Glutamatergic neuron (in vitro differentiated cells): ENCODE data around the gene S100A13. TPM values are rescaled to one million over a fixed set of nuclear protein-coding genes. Genes with fewer than 3 reads are reported as not detected.
"Not testable (repeated sequence)": the region's sequence is repeated elsewhere in the genome, so short reads cannot be mapped to it uniquely, and the experiment has no call there.

Experiments used
- DNase-seq: peaks from one replicate; pipeline ENCODE4 v3.0.0; 2022
- H3K27ac Mint-ChIP-seq: one replicate; pipeline ENCODE4 v1.8.0; 2020; ENCODE audit warnings: mild to moderate bottlenecking, mixed read lengths, inconsistent platforms; ENCODE audit not compliant: unreplicated experiment
- H3K27me3 Mint-ChIP-seq: one replicate; pipeline ENCODE4 v1.8.0; 2020; ENCODE audit warnings: mild to moderate bottlenecking, moderate library complexity, mixed read lengths, inconsistent platforms; ENCODE audit not compliant: unreplicated experiment
- H3K36me3 Mint-ChIP-seq: one replicate; pipeline ENCODE4 v1.8.0; 2020; ENCODE audit warnings: mild to moderate bottlenecking, mixed read lengths, inconsistent platforms; ENCODE audit not compliant: unreplicated experiment
- H3K4me1 Mint-ChIP-seq: one replicate; pipeline ENCODE4 v1.8.0; 2020; ENCODE audit warnings: mild to moderate bottlenecking, low read depth, mixed read lengths, inconsistent platforms; ENCODE audit not compliant: unreplicated experiment
- H3K4me3 Mint-ChIP-seq: one replicate; pipeline ENCODE4 v1.8.0; 2020; ENCODE audit warnings: mild to moderate bottlenecking, mixed read lengths, inconsistent platforms; ENCODE audit not compliant: unreplicated experiment
- H3K9me3 Mint-ChIP-seq: one replicate; pipeline ENCODE4 v1.8.0; 2020; ENCODE audit warnings: mild to moderate bottlenecking, moderate library complexity, mixed read lengths, inconsistent platforms; ENCODE audit not compliant: unreplicated experiment
- CTCF ChIP-seq: fragments of 200-600 bp; sonication (generic); IDR thresholded peaks from one replicate; pipeline ENCODE4 v1.5.0; 2021; ENCODE audit not compliant: partially characterized antibody, unreplicated experiment
- long read RNA-seq: library from polyadenylated mRNA; unstranded; transcript quantifications from one replicate; pipeline ENCODE4 v2.0.0, GENCODE V29; 2020; ENCODE audit not compliant: unreplicated experiment
- total RNA-seq: library from RNA; stranded (reverse); fragmentation: NEBNext Ultra II Directional; extraction: Animal tissue kit (Norgen Biotek cat#: 25700); gene quantifications from one replicate; pipeline ENCODE4 v1.2.1, GENCODE V29; 2021; ENCODE audit not compliant: unreplicated experiment

S100A13 gene
- total RNA-seq = 92.8 TPM
- long read RNA-seq, transcript S100A13-203 (3 exons, 579 nt) = major isoform, 7 of 100 reads
- long read RNA-seq, partial matches to known transcripts = 90 of 100 reads
- long read RNA-seq, other reads (novel, unspliced or antisense) = 1 of 100 reads

GRCh38 chr1:153626904-153627714 is at the start of gene S100A13:
Gene S100A13 (minus strand): TSS chr1:153627505. CDS start chr1:153626472, 1,033 bp downstream.
- peak within 1 kb of the TSS; percentile 93 for H3K27ac Mint-ChIP-seq
- peaks cover 11% of the 10 kb centered on the region for H3K36me3 Mint-ChIP-seq
- peak within 1 kb of the TSS; percentile 88 for H3K4me3 Mint-ChIP-seq
- peak; percentile 91 for DNase-seq
- H3K9me3 Mint-ChIP-seq = peaks cover 14% of the 10 kb centered on the region
- peak; percentile 88 for TF ChIP-seq CTCF
- H3K4me1 Mint-ChIP-seq = peaks cover 35% of the 10 kb centered on the region
- H3K27me3 Mint-ChIP-seq = peaks cover 13% of the 10 kb centered on the region

GRCh38 chr1:153673511-153673910 is 46.2 kb upstream of the S100A13 start:
- Mint-ChIP-seq H3K27me3 (peaks cover 7% of the 10 kb centered on the region), H3K4me3 (no peak overlapping the region)

GRCh38 chr1:153671628-153672353 is 44.5 kb upstream of the S100A13 start:
- H3K27me3 Mint-ChIP-seq, H3K4me1 Mint-ChIP-seq, H3K9me3 Mint-ChIP-seq, H3K36me3 Mint-ChIP-seq: not testable (repeated sequence)
- peak; percentile 47 for DNase-seq
- Mint-ChIP-seq H3K4me3 (peak overlapping the region; percentile 84), H3K27ac (peak overlapping the region; percentile 59)

More at GRCh38 chr1:153673511-153673910, 46.2 kb upstream of the S100A13 start:
- no peak for DNase-seq
- Mint-ChIP-seq H3K4me1 (peaks cover 9% of the 10 kb centered on the region), H3K36me3 (no peaks in the 10 kb centered on the region), H3K27ac (no peak overlapping the region), H3K9me3 (peaks cover 9% of the 10 kb centered on the region)
- no peak for TF ChIP-seq CTCF

- no peak within 1 kb of the TSS for H3K4me3 Mint-ChIP-seq
- H3K9me3 Mint-ChIP-seq = peaks cover 8% of the 10 kb centered on the region
- H3K27ac Mint-ChIP-seq = no peak within 1 kb of the TSS
- DNase-seq = peak; percentile 96
- TF ChIP-seq CTCF = no peak
- H3K4me1 Mint-ChIP-seq = peaks cover 4% of the 10 kb centered on the region
- no peaks in the 10 kb centered on the region for H3K36me3 Mint-ChIP-seq
- peaks cover 2% of the 10 kb centered on the region for H3K27me3 Mint-ChIP-seq
Observed at GRCh38 chr1:153670859-153671627, 43.7 kb upstream of the S100A13 start, which contains the start of gene ILF2. Gene ILF2 (minus strand): TSS chr1:153670993. CDS start chr1:153670922, 71 bp downstream.

GRCh38 chr1:153670257-153670858 is 43.1 kb upstream of the S100A13 start:
- no peak for TF ChIP-seq CTCF
- no peaks in the 10 kb centered on the region for H3K36me3 Mint-ChIP-seq
- H3K27me3 Mint-ChIP-seq = peaks cover 2% of the 10 kb centered on the region
- peaks cover 4% of the 10 kb centered on the region for H3K4me1 Mint-ChIP-seq
- no peak for DNase-seq
- no peak overlapping the region for H3K27ac Mint-ChIP-seq
- no peak overlapping the region for H3K4me3 Mint-ChIP-seq
- H3K9me3 Mint-ChIP-seq = peaks cover 8% of the 10 kb centered on the region
